ENCODE results near the gene USP28.
A peak's percentile ranks its signal among the peaks of the same experiment; 100 is the strongest.
"Not testable (repeated sequence)": the region's sequence is repeated elsewhere in the genome, so short reads cannot be mapped to it uniquely, and the experiment has no call there.

USP28 gene

GRCh38 chr11:113875234-113876073 lies at the start of gene USP28:
Gene USP28 (minus strand): TSS chr11:113875572. CDS start chr11:113875501, 71 bp downstream.
- peak; percentile 93 for DNase-seq
- in situ Hi-C loops (cut with HindIII; ENCODE audit: low pct_ligation_motif_present, low pct_unique_long_range_greater_than_20kb, low sequenced_read_pairs) = no loop called here

GRCh38 chr11:113923572-113923971 lies 48.2 kb upstream of the USP28 start:
- in situ Hi-C loops (cut with HindIII; ENCODE audit: low pct_ligation_motif_present, low pct_unique_long_range_greater_than_20kb, low sequenced_read_pairs) = no loop called here
- DNase-seq = no peak

GRCh38 chr11:113911491-113911890 lies 36.1 kb upstream of the USP28 start:
- DNase-seq; in situ Hi-C loops (cut with HindIII; ENCODE audit: low pct_ligation_motif_present, low pct_unique_long_range_greater_than_20kb, low sequenced_read_pairs): not testable (repeated sequence)

DNA sequence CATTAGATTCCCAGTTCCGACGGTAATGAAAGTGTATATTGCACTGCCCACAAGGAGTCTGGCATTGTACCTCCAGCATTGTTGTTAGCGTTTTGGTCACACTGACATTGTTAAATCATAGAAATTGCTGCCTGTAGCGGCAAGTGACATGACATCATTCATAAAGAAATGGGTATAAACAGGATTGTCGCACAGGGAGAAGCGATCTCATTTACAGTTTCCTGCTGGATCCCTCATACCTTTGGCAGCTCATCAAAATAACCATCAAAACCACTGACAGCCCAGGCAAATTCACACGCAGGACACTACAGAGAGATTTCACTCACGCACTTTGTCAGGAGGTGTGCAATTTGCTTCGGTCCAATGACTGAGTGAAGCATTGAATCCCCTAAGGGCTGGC lies 32.7 kb upstream of the USP28 start:
- in situ Hi-C loops (cut with HindIII; ENCODE audit: low pct_ligation_motif_present, low pct_unique_long_range_greater_than_20kb, low sequenced_read_pairs) = no loop called here
- no peak for DNase-seq

DNA sequence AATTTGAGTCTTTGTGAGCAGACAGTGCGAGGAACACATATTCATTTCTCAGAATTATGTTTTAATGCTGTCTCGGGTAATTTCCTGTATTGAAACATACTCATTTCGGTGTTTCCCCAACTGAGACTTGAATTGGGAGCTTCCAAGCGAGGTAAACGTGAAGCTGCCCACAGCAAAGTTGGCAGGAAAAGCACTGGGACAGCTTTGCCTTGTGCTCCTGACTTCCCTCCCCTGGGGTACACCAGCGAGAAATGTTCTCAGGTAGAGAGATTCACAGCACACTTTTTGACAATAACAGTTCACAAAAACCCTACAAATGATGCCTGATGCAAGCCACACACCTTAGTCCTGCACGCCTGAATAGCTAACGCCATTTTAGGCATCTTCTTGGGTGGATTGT lies 32.3 kb upstream of the USP28 start:
- in situ Hi-C loops (cut with HindIII; ENCODE audit: low pct_ligation_motif_present, low pct_unique_long_range_greater_than_20kb, low sequenced_read_pairs) = no loop called here

DNA sequence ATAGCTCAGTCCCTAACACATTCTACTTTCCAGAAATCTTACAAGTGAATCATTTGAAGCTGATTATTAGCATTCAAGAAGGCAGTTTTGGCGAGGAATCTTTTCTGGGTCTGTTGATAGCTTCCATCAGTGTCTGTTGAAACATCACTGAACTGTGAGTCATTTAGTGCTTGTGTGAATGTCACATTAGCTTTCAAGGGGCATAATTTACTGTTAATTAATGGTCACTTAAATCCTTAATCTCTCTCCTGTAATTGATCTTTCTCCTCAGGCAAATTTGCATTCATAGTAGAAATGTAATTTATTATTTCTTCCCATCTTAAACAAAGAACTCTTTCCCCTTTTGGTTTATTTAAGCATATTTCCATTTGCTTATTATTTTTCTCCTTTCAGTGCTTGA lies 31.8 kb upstream of the USP28 start:
- in situ Hi-C loops (cut with HindIII; ENCODE audit: low pct_ligation_motif_present, low pct_unique_long_range_greater_than_20kb, low sequenced_read_pairs) = no loop called here
- no peak for DNase-seq

More for the DNA sequence above, 32.3 kb upstream of the USP28 start:
- DNase-seq = no peak

GRCh38 chr11:113906516-113906915 lies 31.1 kb upstream of the USP28 start:
- in situ Hi-C loops (cut with HindIII; ENCODE audit: low pct_ligation_motif_present, low pct_unique_long_range_greater_than_20kb, low sequenced_read_pairs) = no loop called here
- no peak for DNase-seq

DNA sequence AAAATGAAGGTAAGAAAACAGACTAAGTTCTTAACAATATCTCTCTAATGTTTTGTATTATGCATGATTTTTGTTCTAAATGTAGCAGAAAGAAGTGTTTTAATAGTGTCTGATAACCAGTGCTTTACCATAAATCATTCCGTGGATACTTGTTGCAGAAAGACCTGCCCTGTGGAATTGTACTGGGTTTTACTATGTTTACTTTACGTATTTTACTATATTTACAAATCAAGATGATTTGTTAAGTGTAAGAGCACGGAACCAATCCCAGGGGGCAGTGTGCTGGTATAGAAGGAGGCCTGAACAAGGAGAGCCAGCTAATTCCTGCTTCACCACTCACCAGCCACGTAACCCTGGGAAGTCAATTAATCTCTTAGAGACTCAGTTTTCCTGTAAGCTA lies 30.7 kb upstream of the USP28 start:
- DNase-seq = peak; percentile 12
- in situ Hi-C loops (cut with HindIII; ENCODE audit: low pct_ligation_motif_present, low pct_unique_long_range_greater_than_20kb, low sequenced_read_pairs) = no loop called here

DNA sequence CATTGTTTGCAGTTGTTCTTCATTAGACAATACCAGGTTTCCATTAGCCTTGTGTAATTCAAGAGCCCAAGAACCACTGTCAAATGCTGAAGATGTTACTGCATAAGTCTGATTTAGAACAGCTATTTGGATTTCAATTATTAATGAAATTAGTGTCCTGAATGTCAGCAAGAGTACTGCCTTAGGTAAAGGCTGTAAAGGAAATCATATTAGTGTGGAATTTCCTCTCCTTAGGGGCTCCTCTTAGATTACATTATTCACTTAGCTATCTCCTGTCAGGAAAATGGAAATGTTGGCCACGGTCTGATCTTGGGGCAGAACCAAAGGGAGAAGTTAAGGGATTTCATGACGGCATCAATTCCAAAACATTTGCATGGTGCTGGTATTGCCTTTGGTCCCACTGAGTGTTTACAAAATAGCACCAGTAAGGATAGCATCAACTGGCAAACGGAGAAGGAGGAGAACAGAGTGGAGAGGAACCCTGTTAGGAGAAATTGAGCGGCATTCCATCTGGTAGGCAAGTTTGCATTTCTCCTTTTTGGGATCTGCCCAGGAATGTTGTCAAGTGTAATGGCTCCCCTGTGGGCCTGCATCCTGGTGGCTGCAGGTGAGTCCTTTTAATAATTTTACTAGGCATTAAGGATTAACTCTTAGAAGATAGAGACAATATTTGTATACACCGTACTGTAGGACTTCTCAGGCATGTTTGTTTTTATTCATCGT lies 29.2 kb upstream of the USP28 start, which contains the start of gene HTR3B:
Gene HTR3B, plus strand, starts transcription at position 418 of the 723 bp plus-strand sequence. Its CDS starts 138 bp downstream, at position 556.
- in situ Hi-C loops (cut with HindIII; ENCODE audit: low pct_ligation_motif_present, low pct_unique_long_range_greater_than_20kb, low sequenced_read_pairs) = no loop called here
- DNase-seq = no peak

DNA sequence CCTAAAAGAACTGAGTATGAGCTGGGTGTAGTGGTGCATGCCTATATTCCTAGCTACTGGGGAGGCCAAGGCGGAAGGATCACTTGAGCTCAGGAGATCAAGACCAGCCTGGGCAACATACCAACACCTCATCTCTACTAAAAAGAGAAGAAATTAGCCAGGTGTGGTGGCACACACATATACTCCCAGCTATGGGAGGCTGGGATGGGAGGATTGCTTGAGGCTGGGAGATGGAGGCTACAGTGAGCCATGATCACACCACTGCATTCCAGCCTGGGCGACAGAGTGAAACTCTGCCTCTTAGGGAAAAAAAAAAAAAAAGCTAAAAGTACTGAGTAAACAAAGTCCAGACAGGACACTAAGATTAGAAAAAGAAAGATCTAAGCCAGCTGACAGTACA lies 25.8 kb upstream of the USP28 start:
- in situ Hi-C loops (cut with HindIII; ENCODE audit: low pct_ligation_motif_present, low pct_unique_long_range_greater_than_20kb, low sequenced_read_pairs) = no loop called here
- no peak for DNase-seq

- DNase-seq = no peak
- in situ Hi-C loops (cut with HindIII; ENCODE audit: low pct_ligation_motif_present, low pct_unique_long_range_greater_than_20kb, low sequenced_read_pairs) = no loop called here
Observed at GRCh38 chr11:113896156-113896879, 20.9 kb upstream of the USP28 start.

- in situ Hi-C loops (cut with HindIII; ENCODE audit: low pct_ligation_motif_present, low pct_unique_long_range_greater_than_20kb, low sequenced_read_pairs) = no loop called here
- no peak for DNase-seq
Observed at GRCh38 chr11:113895367-113896155, 20.2 kb upstream of the USP28 start.

GRCh38 chr11:113894421-113894996 lies 19.1 kb upstream of the USP28 start:
- in situ Hi-C loops (cut with HindIII; ENCODE audit: low pct_ligation_motif_present, low pct_unique_long_range_greater_than_20kb, low sequenced_read_pairs) = no loop called here
- no peak for DNase-seq

DNA sequence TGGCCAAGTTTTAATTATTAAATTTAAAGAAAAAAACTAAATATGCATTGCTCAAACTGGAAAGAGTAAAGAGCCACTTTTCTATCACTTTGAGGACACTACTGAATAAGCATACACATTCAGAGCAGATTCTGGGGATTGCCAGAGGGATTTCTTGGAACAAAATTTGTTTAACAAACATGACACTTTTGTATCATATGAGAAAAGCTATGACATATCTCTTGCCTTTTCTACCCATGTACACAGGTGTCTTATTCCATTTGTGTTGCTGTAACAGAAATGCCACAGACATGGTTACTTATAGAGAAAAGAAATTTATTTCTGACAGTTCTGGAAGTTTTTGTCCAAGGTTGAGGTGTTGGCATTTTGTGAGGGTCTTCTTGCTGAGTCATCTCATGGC lies 13.5 kb upstream of the USP28 start:
- no peak for DNase-seq
- in situ Hi-C loops (cut with HindIII; ENCODE audit: low pct_ligation_motif_present, low pct_unique_long_range_greater_than_20kb, low sequenced_read_pairs) = no loop called here

DNA sequence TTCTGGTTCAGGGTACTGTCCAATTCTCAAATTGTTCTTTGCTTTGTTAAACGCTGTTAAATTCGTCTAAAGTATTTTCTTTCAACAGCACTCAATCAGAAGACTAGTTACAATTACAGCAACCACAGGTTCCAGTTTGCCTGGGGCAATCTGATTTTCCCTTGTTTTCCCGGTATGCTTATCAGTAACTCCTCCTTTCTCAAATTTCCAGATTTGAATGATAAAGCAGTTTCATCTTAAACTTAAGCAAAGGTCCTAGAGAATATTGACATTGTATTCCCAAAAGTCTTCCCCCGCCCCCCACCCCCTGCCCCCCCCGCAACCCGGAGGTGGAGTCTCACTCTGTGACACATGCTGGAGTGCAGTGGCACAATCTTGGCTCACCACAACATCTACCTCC lies 10.5 kb upstream of the USP28 start:
- DNase-seq = no peak
- in situ Hi-C loops (cut with HindIII; ENCODE audit: low pct_ligation_motif_present, low pct_unique_long_range_greater_than_20kb, low sequenced_read_pairs) = no loop called here

GRCh38 chr11:113884361-113884836 lies 9.0 kb upstream of the USP28 start:
- in situ Hi-C loops (cut with HindIII; ENCODE audit: low pct_ligation_motif_present, low pct_unique_long_range_greater_than_20kb, low sequenced_read_pairs) = no loop called here
- DNase-seq = peak; percentile 22

DNA sequence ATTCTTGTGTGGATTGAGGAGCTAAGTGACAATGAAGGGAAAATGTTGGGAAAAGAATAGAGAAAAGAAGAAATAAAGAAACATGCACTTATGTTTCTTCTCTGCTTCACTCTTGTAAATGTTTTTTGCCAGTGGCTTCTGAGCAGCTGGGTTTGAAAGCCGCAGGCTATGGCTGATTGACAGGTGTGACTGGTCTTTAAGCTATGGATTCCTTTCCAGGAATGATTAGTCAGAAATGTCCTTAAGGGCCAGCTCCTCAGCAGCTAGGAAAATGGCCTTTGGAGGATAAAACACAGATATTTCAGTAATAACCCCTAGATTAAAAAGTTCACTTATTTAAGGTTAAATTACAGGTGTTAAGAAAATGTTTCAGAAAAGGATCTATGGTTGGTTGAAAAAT lies 6.5 kb upstream of the USP28 start:
- in situ Hi-C loops (cut with HindIII; ENCODE audit: low pct_ligation_motif_present, low pct_unique_long_range_greater_than_20kb, low sequenced_read_pairs) = no loop called here
- no peak for DNase-seq

- in situ Hi-C loops (cut with HindIII; ENCODE audit: low pct_ligation_motif_present, low pct_unique_long_range_greater_than_20kb, low sequenced_read_pairs) = no loop called here
- no peak for DNase-seq
Observed at GRCh38 chr11:113880971-113881370, 5.6 kb upstream of the USP28 start.

Data from ACHN (cell line).